ENCODE results near the gene PPP1R3F.

The PPP1R3F gene

GRCh38 chrX:49247916-49248811 lies 21.4 kb upstream of the PPP1R3F start:
- in situ Hi-C loops (cut with MboI; ENCODE audit: low pct_unique_long_range_greater_than_20kb, low sequenced_read_pairs, unreplicated experiment), result no loop called here
- no peak for TF ChIP-seq CTCF (IDR thresholded peaks at IDR 0.05; ENCODE audit: extremely low read depth, insufficient read depth, missing control alignments)

GRCh38 chrX:49249071-49249470 lies 20.5 kb upstream of the PPP1R3F start:
- in situ Hi-C loops (cut with MboI; ENCODE audit: low pct_unique_long_range_greater_than_20kb, low sequenced_read_pairs, unreplicated experiment), result no loop called here
- TF ChIP-seq CTCF (IDR thresholded peaks at IDR 0.05; ENCODE audit: extremely low read depth, insufficient read depth, missing control alignments), result no peak
- DNase-seq (ENCODE audit: low spot score), result no peak

More at GRCh38 chrX:49247916-49248811, 21.4 kb upstream of the PPP1R3F start:
- no peak for DNase-seq (ENCODE audit: low spot score)

DNA sequence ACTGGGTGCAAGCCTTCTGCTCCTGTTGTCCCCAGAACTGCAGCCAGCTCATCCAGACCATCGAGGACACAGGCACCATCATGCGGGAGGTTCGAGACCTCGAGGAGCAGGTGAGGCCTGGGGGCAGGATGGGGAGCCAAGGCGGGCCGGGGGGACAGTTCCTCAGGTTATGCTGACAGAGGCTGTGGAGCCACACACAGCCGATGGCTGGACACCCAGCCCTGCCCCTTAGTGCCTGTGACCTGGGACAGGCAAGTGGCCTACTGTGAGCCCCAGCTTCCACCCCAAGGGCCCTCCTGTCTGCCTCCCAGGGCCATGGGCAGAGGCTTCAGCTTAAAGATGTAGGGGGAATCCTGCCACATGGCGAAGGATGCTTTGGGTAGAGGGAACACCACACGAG lies 20.0 kb upstream of the PPP1R3F start:
- DNase-seq (ENCODE audit: low spot score), result no peak
- in situ Hi-C loops (cut with MboI; ENCODE audit: low pct_unique_long_range_greater_than_20kb, low sequenced_read_pairs, unreplicated experiment), result no loop called here
- TF ChIP-seq CTCF (IDR thresholded peaks at IDR 0.05; ENCODE audit: extremely low read depth, insufficient read depth, missing control alignments), result no peak

DNA sequence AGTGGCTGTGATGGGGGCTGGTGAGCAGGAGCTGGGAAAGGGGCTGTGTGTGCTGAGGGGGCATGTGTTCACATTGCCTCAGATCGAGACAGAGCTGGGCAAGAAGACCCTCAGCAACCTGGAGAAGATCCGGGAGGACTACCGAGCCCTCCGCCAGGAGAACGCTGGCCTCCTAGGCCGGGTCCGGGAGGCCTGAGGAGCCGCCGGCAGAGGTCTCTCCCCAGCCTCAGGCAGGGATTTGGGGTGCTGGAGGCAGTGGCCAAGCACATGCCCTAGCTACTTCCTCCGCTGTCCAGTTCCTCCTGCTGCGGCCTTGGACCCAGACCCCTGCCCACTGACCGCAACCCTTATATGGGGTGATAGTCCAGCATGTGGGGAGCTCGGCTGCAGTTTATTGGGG lies 19.5 kb upstream of the PPP1R3F start:
- TF ChIP-seq CTCF (IDR thresholded peaks at IDR 0.05; ENCODE audit: extremely low read depth, insufficient read depth, missing control alignments), result no peak
- DNase-seq (ENCODE audit: low spot score), result no peak
- in situ Hi-C loops (cut with MboI; ENCODE audit: low pct_unique_long_range_greater_than_20kb, low sequenced_read_pairs, unreplicated experiment), result no loop called here

- in situ Hi-C loops (cut with MboI; ENCODE audit: low pct_unique_long_range_greater_than_20kb, low sequenced_read_pairs, unreplicated experiment), result no loop called here
- DNase-seq (ENCODE audit: low spot score), result no peak
- no peak for TF ChIP-seq CTCF (IDR thresholded peaks at IDR 0.05; ENCODE audit: extremely low read depth, insufficient read depth, missing control alignments)
Observed at GRCh38 chrX:49250578-49250977, 19.0 kb upstream of the PPP1R3F start.

DNA sequence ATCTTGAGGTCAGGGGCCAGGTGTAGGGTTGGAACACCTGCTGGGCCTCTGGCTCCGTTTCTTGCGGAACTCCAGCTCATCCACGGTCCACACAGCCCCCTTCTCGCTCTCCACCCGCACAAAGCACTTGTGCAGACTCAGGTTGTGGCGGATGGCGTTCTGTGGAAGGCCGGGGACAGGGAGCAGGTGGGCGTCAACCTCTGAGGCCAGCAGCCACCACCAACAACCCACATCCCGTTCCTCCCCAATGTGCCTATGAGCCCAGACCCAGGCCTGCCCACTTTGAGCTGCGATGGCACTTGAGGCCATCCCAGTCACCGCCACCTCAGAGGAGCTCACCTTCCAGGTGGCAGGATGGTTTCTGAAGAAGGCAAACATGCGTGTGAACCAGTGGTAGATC lies 18.3 kb upstream of the PPP1R3F start:
- DNase-seq (ENCODE audit: low spot score), result no peak
- in situ Hi-C loops (cut with MboI; ENCODE audit: low pct_unique_long_range_greater_than_20kb, low sequenced_read_pairs, unreplicated experiment), result no loop called here
- no peak for TF ChIP-seq CTCF (IDR thresholded peaks at IDR 0.05; ENCODE audit: extremely low read depth, insufficient read depth, missing control alignments)
